ENCODE data around the gene EDRF1.

The EDRF1 gene

DNA sequence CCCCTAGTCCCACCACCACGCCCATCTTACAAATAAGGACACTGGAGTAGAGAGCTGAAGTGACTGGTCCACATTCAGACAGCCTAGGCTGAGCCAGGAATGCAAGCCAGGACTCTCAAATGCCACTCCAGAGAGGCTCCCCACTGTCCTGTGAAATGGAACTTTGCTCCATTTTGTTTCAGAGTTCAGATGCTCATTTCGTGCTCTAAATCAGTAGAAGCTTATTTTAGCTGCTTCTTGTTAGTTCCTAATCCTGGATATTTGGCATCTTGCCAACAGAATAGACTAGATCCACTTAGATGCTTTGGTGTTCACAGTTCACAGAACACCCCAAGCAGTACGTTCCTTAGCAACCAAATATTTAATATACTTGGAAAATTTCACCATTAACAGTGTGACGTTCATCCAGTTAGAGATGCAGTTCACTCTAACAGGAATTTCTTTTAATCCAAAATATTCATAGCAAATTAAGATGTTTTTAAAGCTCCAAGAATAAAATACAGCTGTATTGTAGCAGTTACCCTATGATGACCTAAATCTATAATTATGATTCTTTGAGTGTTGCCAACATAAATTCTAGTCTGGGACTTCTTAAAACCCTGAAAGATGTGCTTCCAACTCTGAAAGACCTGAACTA lies 48.8 kb downstream of the EDRF1 start:
- DNase-seq = no peak

DNA sequence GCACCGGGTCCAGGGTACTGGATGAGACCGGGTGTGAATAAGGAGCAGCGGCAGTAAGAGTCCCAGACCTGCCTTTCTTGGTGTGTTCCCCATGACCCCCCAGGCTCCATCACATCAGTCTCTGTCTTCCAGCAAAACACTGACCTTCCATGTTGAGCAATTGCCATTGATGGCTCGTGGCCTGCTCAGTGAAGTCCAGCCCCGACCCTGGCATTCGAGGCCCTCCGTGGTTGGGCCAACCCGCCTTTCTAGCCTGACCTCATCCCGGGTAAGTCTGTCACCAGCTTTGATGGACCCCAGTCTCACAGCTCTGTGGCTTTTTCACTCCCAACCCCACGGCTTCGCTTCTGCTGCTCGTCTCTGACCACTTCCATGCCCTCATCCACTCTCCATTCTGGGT lies 49.7 kb downstream of the EDRF1 start:
- no peak for DNase-seq

- DNase-seq = no peak
Observed at GRCh38 chr10:125770844-125771243, 51.3 kb downstream of the EDRF1 start.

GRCh38 chr10:125772112-125772863 lies 52.8 kb downstream of the EDRF1 start:
- DNase-seq = no peak

GRCh38 chr10:125772864-125773180 lies 53.3 kb downstream of the EDRF1 start:
- no peak for DNase-seq

- DNase-seq = no peak
Observed at GRCh38 chr10:125773687-125774543, 54.4 kb downstream of the EDRF1 start.

DNA sequence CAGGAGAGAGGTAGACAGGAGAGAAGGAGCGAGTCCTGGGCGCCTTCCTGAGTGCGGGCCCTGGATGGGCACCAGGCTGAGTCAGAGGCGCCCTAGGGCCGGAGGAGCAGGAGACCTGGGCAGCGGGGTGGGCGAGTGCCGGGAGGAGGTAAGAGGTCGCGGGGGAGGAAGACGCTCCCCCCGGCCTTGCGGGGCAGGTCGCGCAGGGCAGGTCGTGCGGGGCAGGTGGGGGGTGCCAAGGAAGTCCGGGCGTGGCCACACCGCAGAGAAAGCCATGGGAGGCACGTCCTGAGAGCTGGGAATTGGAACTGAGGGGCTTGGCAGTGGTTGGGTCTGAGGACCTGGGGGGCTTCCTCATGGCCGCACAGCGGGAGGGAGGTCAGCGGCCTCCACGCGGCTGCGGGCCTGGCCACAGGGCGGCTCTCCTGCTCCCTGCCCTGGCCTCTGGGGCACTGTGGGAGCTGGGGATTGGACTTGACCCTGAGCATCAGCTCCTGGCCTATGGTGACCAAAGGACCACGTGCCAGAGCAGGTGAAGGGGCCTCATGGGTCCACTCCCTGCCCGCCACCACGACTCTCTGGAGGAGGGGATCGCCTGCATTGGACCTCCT lies 55.2 kb downstream of the EDRF1 start:
- no peak for DNase-seq

- DNase-seq = no peak
Observed at GRCh38 chr10:125775491-125776106, 56.1 kb downstream of the EDRF1 start, which contains the start of gene MMP21. TSS of gene MMP21 (minus strand) at chr10:125775821. CDS start at chr10:125775821, 0 bp downstream.

GRCh38 chr10:125777806-125778205 lies 58.3 kb downstream of the EDRF1 start:
- DNase-seq = no peak

DNA sequence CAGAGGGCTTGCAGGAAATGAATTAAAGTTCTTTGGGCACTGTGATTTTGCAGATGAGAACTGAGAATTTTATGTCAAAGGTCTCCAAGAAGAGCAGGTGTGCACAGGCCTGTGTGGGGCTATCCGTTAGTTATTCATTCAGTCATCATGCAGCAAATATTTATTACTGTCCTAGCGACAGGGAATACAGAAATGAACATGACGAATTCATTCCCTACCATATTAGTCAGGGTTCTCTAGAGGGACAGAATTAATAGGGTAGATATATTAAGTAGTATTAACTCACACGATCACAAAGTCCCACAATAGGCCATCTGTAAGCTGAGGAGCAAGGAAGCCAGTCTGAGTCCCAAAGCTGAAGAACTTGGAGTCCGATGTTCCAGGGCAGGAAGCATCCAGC lies 59.0 kb downstream of the EDRF1 start:
- DNase-seq = no peak

DNA sequence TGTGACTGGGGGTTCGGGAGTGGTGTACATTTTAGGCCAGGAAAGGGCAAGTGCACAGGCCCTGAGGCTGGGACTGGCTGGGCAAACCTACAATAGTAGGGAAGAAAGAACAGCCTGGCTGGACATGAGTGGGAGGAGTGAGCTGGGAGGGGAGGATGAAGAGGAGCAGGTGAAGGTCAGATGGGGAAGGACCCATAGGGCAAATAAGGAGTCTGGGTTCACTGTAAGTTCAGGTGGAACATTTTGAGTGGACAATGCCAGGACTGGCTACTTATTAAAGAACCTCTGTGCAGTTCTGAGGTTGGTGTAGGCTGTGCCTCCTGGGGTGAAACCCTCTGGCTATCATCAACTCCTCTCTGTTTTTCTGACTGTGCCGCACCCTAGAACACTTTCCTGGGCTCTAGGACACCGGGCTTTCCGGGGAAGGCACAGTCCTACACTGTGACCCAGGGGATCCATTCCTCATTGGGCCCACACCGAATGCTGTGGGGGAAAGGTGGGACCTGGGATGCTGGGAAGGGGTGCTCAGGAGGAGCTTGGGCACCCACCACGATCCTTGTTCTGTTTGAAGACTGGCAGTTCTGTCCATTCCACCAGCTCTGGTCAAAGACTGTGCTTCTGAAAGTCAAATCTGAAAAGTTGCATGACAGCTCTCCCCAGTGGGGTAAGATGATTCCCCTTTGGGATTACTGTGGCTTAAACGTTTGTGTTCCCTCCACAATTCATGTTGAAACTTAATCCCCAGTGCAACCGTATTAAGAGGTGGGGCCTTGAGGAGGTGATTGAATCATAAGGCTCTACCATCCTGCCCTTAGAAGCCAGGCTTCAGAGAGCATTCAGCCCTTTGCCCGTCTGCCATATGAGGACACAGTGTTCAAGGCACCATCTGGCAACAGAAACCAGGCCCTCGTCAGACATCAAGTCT lies 60.2 kb downstream of the EDRF1 start:
- no peak for DNase-seq

GRCh38 chr10:125781374-125781773 lies 61.9 kb downstream of the EDRF1 start:
- no peak for DNase-seq

DNA sequence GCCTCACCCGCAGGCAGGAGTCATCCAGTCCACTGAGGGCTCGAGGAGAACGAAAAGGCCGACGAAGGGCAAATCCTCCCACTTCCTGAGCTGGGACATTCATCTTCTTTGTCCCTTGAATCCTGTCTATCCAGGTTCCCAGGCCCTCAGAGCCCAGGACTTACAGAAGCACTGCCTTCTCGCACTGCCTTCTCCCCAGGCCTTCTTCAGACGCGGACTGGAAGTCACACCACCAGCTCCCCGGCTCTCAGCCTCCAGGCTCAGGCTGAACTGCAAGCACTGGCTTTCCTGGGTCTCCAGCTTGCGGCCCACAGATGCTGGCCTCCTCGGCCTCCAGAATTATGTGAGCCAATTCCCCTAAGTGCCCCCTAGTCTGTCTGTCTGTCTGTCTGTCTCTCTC lies 62.5 kb downstream of the EDRF1 start:
- DNase-seq = no peak

DNA sequence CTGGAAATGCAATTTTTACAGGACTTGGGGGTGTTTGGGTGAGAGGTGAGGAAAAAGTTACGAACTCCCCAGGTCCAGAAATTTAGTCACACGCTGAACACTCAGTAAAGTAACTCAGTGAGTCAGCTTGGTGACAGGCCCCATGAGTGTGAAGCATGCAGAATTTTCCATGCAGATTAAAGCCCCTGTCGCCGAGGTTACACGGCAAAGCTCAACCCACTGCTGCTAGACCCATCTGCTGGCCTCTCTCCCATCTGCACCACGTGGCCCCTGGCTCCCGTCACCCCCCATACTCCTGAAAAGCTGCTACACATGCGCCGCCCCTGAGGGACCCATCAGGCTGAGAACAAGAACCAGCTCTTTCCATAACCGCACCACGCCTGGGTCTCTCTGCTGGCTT lies 63.1 kb downstream of the EDRF1 start:
- no peak for DNase-seq

- DNase-seq = no peak
Observed at GRCh38 chr10:125783408-125783807, 63.9 kb downstream of the EDRF1 start.

GRCh38 chr10:125783957-125784356 lies 64.4 kb downstream of the EDRF1 start:
- DNase-seq = no peak

DNA sequence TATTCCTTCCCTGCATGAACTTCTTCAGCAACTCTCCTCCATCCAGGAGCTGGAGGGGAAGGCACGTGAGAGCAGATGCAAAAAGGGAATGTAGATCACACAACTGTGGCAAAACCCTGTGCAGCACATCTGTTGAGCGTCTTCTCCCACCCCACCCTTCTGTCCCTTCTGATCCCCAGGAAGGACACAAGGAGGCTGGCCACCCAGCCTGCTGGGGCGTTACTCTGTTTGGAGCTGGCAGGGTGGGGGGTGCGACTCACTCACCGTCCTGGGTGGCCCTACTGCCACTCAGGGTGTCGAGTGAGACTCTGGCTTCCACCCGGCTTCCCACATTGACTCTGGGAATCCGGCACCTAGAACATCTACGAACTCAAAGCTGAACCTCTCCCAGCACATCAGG lies 66.3 kb downstream of the EDRF1 start:
- DNase-seq = no peak

- no peak for DNase-seq
Observed at GRCh38 chr10:125788156-125789034, 68.9 kb downstream of the EDRF1 start.

- no peak for DNase-seq
Observed at GRCh38 chr10:125792342-125793300, 73.1 kb downstream of the EDRF1 start.

- no peak for DNase-seq
Observed at GRCh38 chr10:125795128-125795527, 75.6 kb downstream of the EDRF1 start.

Data from NCI-H1930 (cell line).